Left lung (tissue), 10 donors: Measurements from ENCODE around the gene CHMP6. TPM values are rescaled to one million over a fixed set of nuclear protein-coding genes. Genes with fewer than 3 reads are reported as not detected.

Source experiments
- ATAC-seq: fragments of 200-7000 bp; cut with Tn5 transposase; one replicate; pipeline ENCODE4 v1.9.1; 2020; ENCODE audit warnings: moderate library complexity
- DNase-seq, 4 donors: peaks; one replicate each; pipeline ENCODE4 v3.0.0-alpha.2; 2013 to 2020
- H3K27ac ChIP-seq, 2 donors: fragments of 200-600 bp; sonication (generic) in 1 of 2; one replicate each; pipeline versions ENCODE4 v1.5.0 to v1.8.0; 2020 to 2021
- H3K27me3 ChIP-seq, 2 donors: fragments of 200-600 bp; sonication (generic) in 1 of 2; one replicate each; pipeline versions ENCODE4 v1.5.0 to v1.8.0; 2020 to 2021
- H3K36me3 ChIP-seq, 2 donors: fragments of 200-600 bp; sonication (generic) in 1 of 2; one replicate each; pipeline versions ENCODE4 v1.5.0 to v1.8.0; 2020 to 2021
- H3K4me1 ChIP-seq, 2 donors: fragments of 200-600 bp; one replicate each; pipeline ENCODE4 v1.8.0; 2021
- H3K4me3 ChIP-seq, 2 donors: fragments of 200-600 bp; sonication (generic) in 1 of 2; one replicate each; pipeline versions ENCODE4 v1.5.0 to v1.8.0; 2020 to 2021; ENCODE audit warnings: mild to moderate bottlenecking in 1 of 2
- H3K9me3 ChIP-seq, 2 donors: fragments of 200-600 bp; sonication (generic) in 1 of 2; one replicate each; pipeline versions ENCODE4 v1.5.0 to v1.8.0; 2020 to 2021
- CTCF ChIP-seq, 2 donors: fragments of 200-600 bp; sonication (generic) in 1 of 2; IDR thresholded peaks; one replicate each; pipeline versions ENCODE4 v1.5.0 to v1.8.0; 2021; ENCODE audit warnings: antibody characterized with exemption in 2 of 2
- intact Hi-C, 2 donors: fragments of 100-400 bp; cut with DNase I; formaldehyde crosslinking; loops; one replicate each; pipeline versions ENCODE4 v1.11.2 to v1.14.2; 2022
- polyA plus RNA-seq, 6 donors: library from polyadenylated mRNA; unstranded; fragments of 120-200 nt; gene quantifications; one replicate each; pipeline ENCODE4 v1.2.1, GENCODE V29; 2013; ENCODE audit not compliant: insufficient read length in 6 of 6
- total RNA-seq, 2 donors: library from RNA; stranded (reverse); fragmentation: NEBNext Ultra II Directional; extraction: Animal tissue kit (Norgen Biotek cat#: 25700); gene quantifications; one replicate each; pipeline ENCODE4 v1.2.1, GENCODE V29; 2021
- donor health status: DM: no; HTN: yes; CAD: no.
- donor health status: DM: no; HTN: no; CAD: no.

The CHMP6 gene
- total and polyA plus RNA-seq, 8 donors: 24.1 to 32.7 (median 28.6) TPM

- DNase-seq: peak in 1 of 4 donors; percentile 65
- Histone ChIP-seq H3K4me3 (no peak overlapping the region), H3K36me3 (peaks cover 0 to 29% of the 10 kb centered on the region in 2 donors), H3K9me3 (no peaks in the 10 kb centered on the region), H3K27me3 (no peaks in the 10 kb centered on the region), H3K4me1 (peaks cover 0 to 10% of the 10 kb centered on the region in 2 donors), H3K27ac (no peak overlapping the region)
- ATAC-seq: no peak
- TF ChIP-seq CTCF (IDR thresholded peaks at IDR 0.05): no peak
- intact Hi-C loops: no loop called here
These were observed 35.1 kb upstream of the CHMP6 start for GRCh38 chr17:80956321-80957190.

- ATAC-seq: no peak
- H3K4me1 ChIP-seq: peaks cover 0 to 10% of the 10 kb centered on the region in 2 donors
- H3K27ac ChIP-seq: no peak overlapping the region
- no peaks in the 10 kb centered on the region for H3K9me3 ChIP-seq
- DNase-seq: peak in 1 of 4 donors; percentile 53
- no peak for TF ChIP-seq CTCF (IDR thresholded peaks at IDR 0.05)
- H3K27me3 ChIP-seq: no peaks in the 10 kb centered on the region
- no peak overlapping the region for H3K4me3 ChIP-seq
- H3K36me3 ChIP-seq: peaks cover 0 to 29% of the 10 kb centered on the region in 2 donors
- intact Hi-C loops: no loop called here
These were observed 34.1 kb upstream of the CHMP6 start for GRCh38 chr17:80957461-80957941.

GRCh38 chr17:80959330-80960036 lies 32.2 kb upstream of the CHMP6 start:
- ATAC-seq (peak; percentile 61), DNase-seq (peak in 3 of 4 donors; percentile 72 to 87 (median 77))
- H3K9me3 ChIP-seq: no peaks in the 10 kb centered on the region
- H3K36me3 ChIP-seq: peaks cover 0 to 42% of the 10 kb centered on the region in 2 donors
- peaks cover 0 to 10% of the 10 kb centered on the region in 2 donors for H3K4me1 ChIP-seq
- no peaks in the 10 kb centered on the region for H3K27me3 ChIP-seq
- no peak overlapping the region for H3K27ac ChIP-seq
- TF ChIP-seq CTCF (IDR thresholded peaks at IDR 0.05): no peak
- no peak overlapping the region for H3K4me3 ChIP-seq
- intact Hi-C loops: loop anchor here in 1 of 2 donors (10.0 kb wide), 1 partner anchor 95 kb away; no protein-coding TSS in a partner anchor

GRCh38 chr17:80960037-80960796 lies 31.4 kb upstream of the CHMP6 start:
- no peak for ATAC-seq
- Histone ChIP-seq H3K4me3 (no peak overlapping the region), H3K27ac (no peak overlapping the region), H3K36me3 (peaks cover 0 to 50% of the 10 kb centered on the region in 2 donors), H3K27me3 (no peaks in the 10 kb centered on the region), H3K4me1 (peaks cover 0 to 10% of the 10 kb centered on the region in 2 donors), H3K9me3 (no peaks in the 10 kb centered on the region)
- intact Hi-C loops: loop anchor here in 1 of 2 donors (10.0 kb wide), 1 partner anchor 95 kb away; no protein-coding TSS in a partner anchor
- TF ChIP-seq CTCF (IDR thresholded peaks at IDR 0.05): no peak
- peak in 1 of 4 donors; percentile 50 for DNase-seq
